C4-2B (cell line): ENCODE results near the gene IGLL5.

ENCODE experiments used
- CTCF ChIP-seq: fragments of 450-650 bp; conservative IDR thresholded peaks from 2 replicates; pipeline ENCODE4 v1.5.1; 2017; ENCODE audit warnings: mild to moderate bottlenecking
- ZFX ChIP-seq: fragments of 450-650 bp; IDR thresholded peaks from 2 replicates; pipeline ENCODE4 v1.6.1; 2017

- TF ChIP-seq CTCF (no peak), ZFX (no peak)
Observed at GRCh38 chr22:22927888-22928665, 40.5 kb downstream of the IGLL5 start.
